SU-DHL-6 (cell line): ENCODE measurements around the gene TSPAN4.

Experiments used
- H2AFZ ChIP-seq: fragments of 200-600 bp; sonication (generic); 2 replicates; pipeline ENCODE4 v1.6.1; 2014; ENCODE audit warnings: low read depth, mild to moderate bottlenecking, moderate library complexity, mixed read lengths, antibody characterized with exemption, low read length; ENCODE audit not compliant: severe bottlenecking
- H3F3A ChIP-seq: fragments of 200-600 bp; shearing (Covaris generic); 2 replicates; pipeline ENCODE4 v1.6.0; 2016; ENCODE audit warnings: antibody characterized with exemption, mild to moderate bottlenecking; ENCODE audit not compliant: insufficient read depth
- H3K27ac ChIP-seq: fragments of 200-600 bp; sonication (generic); 2 replicates; pipeline ENCODE4 v1.5.1; 2016; ENCODE audit warnings: low read depth, mild to moderate bottlenecking, low read length, moderate library complexity, mixed read lengths
- H3K27me3 ChIP-seq: fragments of 200-600 bp; sonication (generic), shearing (Covaris generic); 2 replicates; pipeline ENCODE4 v1.6.0; 2014; ENCODE audit warnings: mild to moderate bottlenecking, low read length
- H3K36me3 ChIP-seq: fragments of 200-600 bp; sonication (generic); 2 replicates; pipeline ENCODE4 v1.6.1; 2014; ENCODE audit warnings: mild to moderate bottlenecking, low read length, mixed read lengths
- H3K4me2 ChIP-seq: fragments of 300-600, 200-600 bp; shearing (Covaris generic), sonication (generic); 2 replicates; pipeline ENCODE4 v1.6.0; 2014; ENCODE audit warnings: low read length, low read depth, mild to moderate bottlenecking; ENCODE audit not compliant: poor library complexity, severe bottlenecking
- H3K4me3 ChIP-seq: fragments of 200-600 bp; sonication (generic); 2 replicates; pipeline ENCODE4 v1.5.1; 2014; ENCODE audit warnings: antibody characterized with exemption, low read length, mild to moderate bottlenecking, mixed read lengths; ENCODE audit not compliant: insufficient read depth, poor library complexity, severe bottlenecking
- H3K79me2 ChIP-seq: fragments of 200-600 bp; sonication (generic); 2 replicates; pipeline ENCODE4 v1.6.1; 2014; ENCODE audit warnings: mild to moderate bottlenecking, low read length, moderate library complexity; ENCODE audit not compliant: insufficient read depth
- H3K9ac ChIP-seq: fragments of 200-600 bp; sonication (generic); 2 replicates; pipeline ENCODE4 v1.7.0; 2014; ENCODE audit warnings: mild to moderate bottlenecking, low read length
- H3K9me2 ChIP-seq: fragments of 200-600 bp; sonication (generic); replicated peaks from 2 replicates; pipeline ENCODE4 v1.6.1; 2014; ENCODE audit warnings: low read length; ENCODE audit not compliant: insufficient read depth
- H3K9me3 ChIP-seq: fragments of 200-600 bp; sonication (generic); 2 replicates; pipeline ENCODE4 v1.6.1; 2014; ENCODE audit warnings: low read length, mixed read lengths; ENCODE audit not compliant: insufficient read depth
- H4K20me1 ChIP-seq: fragments of 200-600 bp; sonication (generic); 2 replicates; pipeline ENCODE4 v1.6.1; 2014; ENCODE audit warnings: low read depth, mild to moderate bottlenecking, antibody characterized with exemption, low read length, moderate library complexity, mixed read lengths
- CTCF ChIP-seq: fragments of 200-600 bp; sonication (generic); IDR thresholded peaks from one replicate; pipeline ENCODE4 v1.5.1; 2017; ENCODE audit warnings: antibody characterized with exemption, mild to moderate bottlenecking, low read length, moderate library complexity; ENCODE audit not compliant: insufficient read depth, poor library complexity, severe bottlenecking
- EZH2phosphoT487 ChIP-seq: fragments of 200-600 bp; sonication (generic), shearing (Covaris generic); conservative IDR thresholded peaks from 2 replicates; pipeline ENCODE4 v1.6.1; 2018; ENCODE audit warnings: mild to moderate bottlenecking, antibody characterized with exemption, low read length, moderate library complexity, mixed read lengths

TSPAN4 gene

GRCh38 chr11:911890-912219, 69.2 kb downstream of the TSPAN4 start:
- Histone ChIP-seq H3K4me3 (peak overlapping the region; percentile 67), H3K36me3 (no peaks in the 10 kb centered on the region), H3K79me2 (peaks cover 29% of the 10 kb centered on the region), H3K9me2 (no peaks in the 10 kb centered on the region), H4K20me1 (no peaks in the 10 kb centered on the region; the same call in 1 of the 2 replicates), H3K9me3 (no peaks in the 10 kb centered on the region), H3K27me3 (no peaks in the 10 kb centered on the region), H2AFZ (peak overlapping the region; percentile 94), H3K27ac (no peak overlapping the region), H3K9ac (peak overlapping the region; percentile 87), H3F3A (no peaks in the 10 kb centered on the region), H3K4me2 (peak overlapping the region; percentile 79)
- no peak for TF ChIP-seq EZH2phosphoT487
- no peak for TF ChIP-seq CTCF

- Histone ChIP-seq H2AFZ (no peak overlapping the region), H3K9ac (no peak overlapping the region), H3F3A (no peaks in the 10 kb centered on the region), H3K4me3 (no peak overlapping the region), H4K20me1 (no peaks in the 10 kb centered on the region; the same call in 1 of the 2 replicates), H3K4me2 (no peak overlapping the region), H3K9me3 (no peaks in the 10 kb centered on the region), H3K36me3 (no peaks in the 10 kb centered on the region), H3K79me2 (peaks cover 29% of the 10 kb centered on the region), H3K27me3 (no peaks in the 10 kb centered on the region), H3K9me2 (no peaks in the 10 kb centered on the region), H3K27ac (no peak overlapping the region)
- TF ChIP-seq EZH2phosphoT487, result no peak
- no peak for TF ChIP-seq CTCF
Observed at GRCh38 chr11:912266-912665, 69.6 kb downstream of the TSPAN4 start.

GRCh38 chr11:913043-913442, 70.4 kb downstream of the TSPAN4 start:
- no peaks in the 10 kb centered on the region for H3K27me3 ChIP-seq
- TF ChIP-seq EZH2phosphoT487, result no peak
- no peak for TF ChIP-seq CTCF
- no peaks in the 10 kb centered on the region; the same call in 1 of the 2 replicates for H4K20me1 ChIP-seq
- no peak overlapping the region for H3K9ac ChIP-seq
- H3K79me2 ChIP-seq, result peaks cover 22% of the 10 kb centered on the region
- H3K4me3 ChIP-seq, result no peak overlapping the region
- H3K9me2 ChIP-seq, result no peaks in the 10 kb centered on the region
- H2AFZ ChIP-seq, result no peak overlapping the region
- H3K4me2 ChIP-seq, result no peak overlapping the region
- H3F3A ChIP-seq, result no peaks in the 10 kb centered on the region
- no peaks in the 10 kb centered on the region for H3K36me3 ChIP-seq
- no peak overlapping the region for H3K27ac ChIP-seq
- H3K9me3 ChIP-seq, result no peaks in the 10 kb centered on the region

GRCh38 chr11:914204-914603, 71.6 kb downstream of the TSPAN4 start:
- Histone ChIP-seq H3K9me2 (no peaks in the 10 kb centered on the region), H3K27me3 (no peaks in the 10 kb centered on the region), H3K9me3 (no peaks in the 10 kb centered on the region), H3K4me2 (no peak overlapping the region), H4K20me1 (no peaks in the 10 kb centered on the region), H2AFZ (no peak overlapping the region), H3K4me3 (no peak overlapping the region), H3K27ac (no peak overlapping the region), H3K79me2 (peaks cover 14% of the 10 kb centered on the region), H3F3A (no peaks in the 10 kb centered on the region), H3K9ac (no peak overlapping the region), H3K36me3 (no peaks in the 10 kb centered on the region)
- TF ChIP-seq EZH2phosphoT487 (no peak), CTCF (no peak)
